Daoy (cell line): Measurements from ENCODE around the gene EGR2. TPM values are rescaled to one million over a fixed set of nuclear protein-coding genes. Genes with fewer than 3 reads are reported as not detected.
A peak's percentile ranks its signal among the peaks of the same experiment; 100 is the strongest.

ENCODE experiments used
- DNase-seq: peaks from one replicate; pipeline ENCODE4 v3.0.0-alpha.2; 2015; ENCODE audit warnings: low read depth
- total RNA-seq: library from RNA; depleted of rRNA; stranded (reverse); fragments of >200 nt; shearing (Covaris generic); gene quantifications from 2 replicates; pipeline ENCODE4 v1.2.3, GENCODE V29; 2014; rRNA removed

EGR2 gene
- total RNA-seq = 1.4 and 3.1 TPM in 2 replicates

DNA sequence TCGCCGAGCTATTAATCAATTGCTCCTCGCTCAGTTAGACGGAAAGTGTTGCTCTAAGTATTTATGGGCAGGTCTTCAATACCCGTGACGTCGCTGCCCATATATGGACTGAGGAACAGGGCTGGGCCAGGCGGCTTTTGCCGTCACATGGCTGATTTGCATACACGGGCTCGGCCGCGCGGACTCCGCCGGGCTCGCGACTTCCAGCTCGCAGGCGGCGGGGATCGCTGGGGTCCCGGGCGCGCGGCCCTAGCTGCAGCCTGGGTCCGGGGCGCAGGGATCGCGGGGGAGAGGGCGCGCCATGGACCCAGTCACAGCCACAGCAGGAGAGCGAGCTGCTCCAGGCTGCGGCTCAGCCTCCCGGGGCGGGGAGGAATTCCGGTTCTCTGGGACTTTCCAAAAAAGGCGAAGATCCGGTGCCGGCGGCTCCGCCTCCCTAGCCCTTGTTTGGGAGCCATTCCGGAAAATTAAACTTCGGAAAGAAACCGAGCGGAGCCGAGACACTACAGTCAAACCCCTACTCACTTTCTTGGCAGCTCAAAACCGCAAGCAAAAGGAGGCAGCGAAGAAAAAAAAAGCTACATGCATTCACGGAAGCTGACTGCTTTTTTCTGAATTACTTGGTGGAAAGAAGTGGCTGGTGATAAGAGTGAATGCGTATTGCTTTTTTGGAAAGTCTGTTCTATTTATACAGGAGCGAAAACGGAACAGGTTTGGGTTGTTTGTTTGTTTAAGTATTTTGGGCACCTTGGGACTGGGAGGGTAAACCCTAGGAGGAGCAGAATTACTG lies at the start of gene EGR2:
TSS of gene EGR2 (minus strand) at position 36 of the 790 bp plus-strand sequence. CDS start 337 bp downstream, outside the sequence.
- peak; percentile 89 for DNase-seq

DNA sequence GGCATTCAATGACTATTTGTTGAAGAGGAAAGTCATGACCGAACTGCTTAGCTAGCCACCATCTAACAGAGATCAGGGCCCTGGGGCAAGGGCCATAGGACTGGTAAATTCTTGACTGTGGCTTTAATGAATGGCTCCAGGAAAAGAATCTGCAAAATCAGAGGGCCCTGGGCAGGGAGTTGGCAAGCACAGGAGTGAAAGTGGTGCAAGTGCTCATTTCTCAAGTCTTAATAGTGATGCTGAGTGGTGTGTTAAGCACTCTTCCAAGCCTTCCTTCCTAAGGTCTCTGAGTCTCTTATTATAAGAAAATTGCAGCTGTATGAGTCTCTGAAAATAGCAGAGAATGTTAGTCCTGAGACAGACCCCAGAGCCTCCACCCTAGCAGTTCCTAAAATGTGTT lies 46.3 kb upstream of the EGR2 start:
- no peak for DNase-seq

DNA sequence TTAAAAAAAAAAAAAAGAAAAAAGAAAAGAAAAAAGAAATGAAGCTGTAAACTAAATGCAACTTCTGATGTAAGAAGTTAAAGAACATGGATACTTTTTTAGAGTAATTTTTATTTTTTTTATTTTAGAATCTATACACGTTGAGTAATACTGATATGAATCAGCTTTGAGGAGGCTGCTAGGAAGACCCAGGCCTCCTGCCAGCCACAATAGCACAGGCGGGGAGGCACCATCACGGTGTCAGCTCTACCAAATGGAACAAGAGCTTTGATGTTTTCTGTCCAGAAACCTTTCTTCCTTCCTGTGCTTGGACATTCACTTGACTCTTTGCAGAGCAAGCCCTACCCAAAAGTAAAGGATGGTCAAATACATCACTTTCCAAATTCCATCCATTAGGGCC lies 45.3 kb upstream of the EGR2 start:
- DNase-seq = no peak

GRCh38 chr10:62860946-62861345 lies 44.8 kb upstream of the EGR2 start:
- DNase-seq = no peak

GRCh38 chr10:62858364-62858763 lies 42.2 kb upstream of the EGR2 start:
- no peak for DNase-seq

DNA sequence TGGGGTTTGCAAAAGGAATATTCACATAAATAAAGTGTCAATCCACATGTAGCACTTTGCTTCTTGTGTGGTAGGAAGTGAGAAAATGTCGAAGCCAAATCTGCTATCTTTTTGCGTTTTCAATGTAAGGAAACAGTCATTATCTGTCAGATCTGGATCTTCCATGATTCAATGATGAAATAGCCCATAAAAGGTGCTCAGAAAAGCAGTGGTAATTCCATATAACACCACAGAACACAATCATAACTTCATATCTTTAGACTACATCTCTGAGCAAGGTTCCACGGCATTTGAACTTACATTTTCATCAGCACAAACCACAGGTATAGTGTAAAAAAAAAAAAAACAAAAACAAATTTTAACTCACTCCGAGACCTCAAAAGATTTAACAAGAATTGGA lies 39.9 kb upstream of the EGR2 start:
- DNase-seq = no peak

- peak; percentile 46 for DNase-seq
These were observed 37.5 kb upstream of the EGR2 start for GRCh38 chr10:62853710-62854109.

GRCh38 chr10:62852961-62853702 lies 37.0 kb upstream of the EGR2 start:
- no peak for DNase-seq

DNA sequence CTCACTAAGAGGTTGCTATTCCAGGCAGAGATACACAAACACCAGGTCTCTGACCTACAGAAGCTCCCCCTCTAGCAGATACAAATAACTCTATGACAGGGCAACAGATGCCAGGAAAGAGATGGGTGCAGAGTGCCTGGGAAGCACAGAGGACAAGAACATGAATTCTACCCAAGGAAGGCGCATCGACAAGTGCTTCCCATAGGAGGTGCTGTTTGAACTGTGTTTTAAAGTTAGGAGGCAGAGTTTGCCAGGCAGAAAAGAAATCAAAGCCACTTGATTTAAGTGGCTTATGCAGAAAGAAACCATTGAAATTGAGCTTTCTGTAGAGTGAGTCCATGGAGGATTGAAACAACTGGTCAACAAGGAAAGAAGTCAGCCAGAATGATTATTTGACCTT lies 35.3 kb upstream of the EGR2 start:
- no peak for DNase-seq

DNA sequence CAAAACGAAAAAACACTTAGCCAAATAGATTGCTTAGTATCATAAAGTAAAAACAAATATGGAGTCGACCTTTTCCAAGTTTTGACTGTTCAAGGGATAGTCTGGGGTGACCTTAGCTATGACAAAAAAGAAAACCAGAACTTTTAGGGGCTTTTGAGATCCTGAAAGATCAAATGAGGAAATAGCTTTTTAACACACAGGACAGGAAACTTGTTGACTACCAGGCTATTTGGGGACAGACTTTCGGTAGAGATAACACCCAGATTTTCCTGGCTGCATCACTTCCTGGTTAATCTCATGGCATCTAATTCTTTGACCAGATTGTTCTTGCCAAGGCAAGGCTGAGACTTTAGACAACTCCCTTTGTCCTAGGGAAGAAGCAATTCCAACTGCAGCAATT lies 34.5 kb upstream of the EGR2 start:
- DNase-seq = no peak

DNA sequence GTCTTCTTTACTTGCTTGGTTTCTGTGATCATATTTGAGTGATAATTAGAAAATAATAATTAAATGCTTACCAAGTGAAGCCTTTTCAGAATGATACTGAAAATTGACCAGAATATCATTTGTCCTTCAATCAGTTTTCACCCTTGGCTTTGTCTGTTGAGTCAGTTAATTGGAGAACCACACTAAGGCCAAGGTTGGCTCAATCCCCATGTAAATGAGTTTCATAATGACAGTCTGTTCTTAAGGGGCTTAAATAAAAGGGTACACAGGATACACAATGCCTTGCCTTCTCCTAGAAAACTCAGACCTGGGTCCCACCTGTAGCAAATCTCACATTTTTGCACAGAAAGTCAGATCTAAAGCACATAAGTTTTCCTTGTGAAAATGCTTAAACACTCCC lies 31.3 kb upstream of the EGR2 start:
- DNase-seq = no peak

- no peak for DNase-seq
These were observed 28.3 kb upstream of the EGR2 start for GRCh38 chr10:62844280-62845011.

DNA sequence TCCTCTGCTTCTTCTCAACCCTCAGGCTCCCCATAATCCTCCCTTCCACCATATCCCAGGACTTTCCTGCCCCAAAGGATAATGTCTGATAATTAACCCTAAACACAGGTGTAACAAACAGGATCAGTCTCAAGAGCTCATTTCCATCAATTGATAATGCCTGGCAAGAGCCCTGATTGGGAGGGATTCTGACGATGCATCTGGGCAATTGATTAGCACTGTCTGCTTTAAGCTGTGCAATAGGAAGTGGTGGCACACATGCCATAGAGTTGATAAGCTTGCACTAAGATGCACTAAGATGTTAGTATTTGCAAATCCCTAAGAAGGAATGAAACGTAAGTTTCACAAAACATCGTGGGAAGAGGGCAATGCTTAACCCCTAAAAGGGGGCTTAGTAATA lies 27.4 kb upstream of the EGR2 start:
- DNase-seq = no peak

DNA sequence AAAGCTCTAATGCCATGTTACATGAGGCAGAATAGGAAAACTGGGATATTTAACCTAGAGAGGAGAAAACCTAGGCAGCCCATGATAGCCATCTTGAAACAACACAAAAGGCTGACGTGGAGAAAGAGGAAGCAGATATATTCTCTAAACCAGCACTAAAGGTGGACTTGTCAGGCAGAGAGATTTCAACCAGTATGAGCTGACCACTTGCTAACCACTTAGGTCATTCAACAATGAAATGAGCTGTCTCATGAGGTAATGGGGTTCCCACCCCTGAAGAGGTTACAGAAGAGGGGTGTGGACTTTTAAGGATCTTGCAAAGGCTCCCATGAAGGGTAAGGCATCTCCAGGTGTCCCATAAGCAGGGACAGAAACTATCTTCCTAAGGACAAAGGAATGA lies 26.8 kb upstream of the EGR2 start:
- no peak for DNase-seq

GRCh38 chr10:62839590-62839989 lies 23.4 kb upstream of the EGR2 start:
- DNase-seq = no peak

DNA sequence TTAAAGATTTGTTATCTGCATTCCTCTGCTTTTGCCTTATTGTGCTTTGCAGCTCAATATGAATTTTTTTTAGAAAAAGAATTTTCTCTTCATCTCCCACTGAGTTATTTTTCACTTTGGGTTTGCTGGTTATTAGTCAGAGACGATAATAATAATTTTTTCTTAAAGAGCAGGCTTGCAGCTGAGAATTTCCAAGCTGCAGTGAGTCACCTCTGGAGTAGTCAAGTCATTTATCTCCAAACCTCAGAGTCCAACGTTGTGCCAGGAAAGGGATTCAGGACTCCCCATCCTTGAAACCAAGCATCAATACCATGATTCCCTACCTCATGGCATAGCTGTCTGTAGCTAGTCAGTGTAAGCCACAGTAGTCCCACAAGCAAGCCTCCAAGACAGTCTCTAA lies 15.2 kb upstream of the EGR2 start:
- peak; percentile 47 for DNase-seq

DNA sequence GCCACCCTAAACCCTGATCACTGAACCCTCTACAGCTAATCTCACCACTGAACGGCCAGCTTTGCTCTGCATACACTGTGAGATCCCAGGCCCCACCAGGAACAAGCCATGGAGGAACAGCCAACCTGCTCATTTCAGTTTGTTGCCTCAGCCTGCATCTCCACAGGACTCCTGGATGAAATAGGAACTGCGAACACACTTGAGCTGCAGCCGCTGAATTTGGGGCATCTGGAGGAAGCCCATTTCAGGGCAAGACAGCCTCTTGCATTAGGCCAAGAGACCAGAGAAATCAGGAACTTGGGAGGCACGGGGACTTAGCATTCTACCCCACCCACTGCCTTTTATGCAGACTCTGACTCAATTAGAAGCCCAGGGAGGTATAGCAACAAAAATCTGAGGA lies 14.5 kb upstream of the EGR2 start:
- DNase-seq = no peak

DNA sequence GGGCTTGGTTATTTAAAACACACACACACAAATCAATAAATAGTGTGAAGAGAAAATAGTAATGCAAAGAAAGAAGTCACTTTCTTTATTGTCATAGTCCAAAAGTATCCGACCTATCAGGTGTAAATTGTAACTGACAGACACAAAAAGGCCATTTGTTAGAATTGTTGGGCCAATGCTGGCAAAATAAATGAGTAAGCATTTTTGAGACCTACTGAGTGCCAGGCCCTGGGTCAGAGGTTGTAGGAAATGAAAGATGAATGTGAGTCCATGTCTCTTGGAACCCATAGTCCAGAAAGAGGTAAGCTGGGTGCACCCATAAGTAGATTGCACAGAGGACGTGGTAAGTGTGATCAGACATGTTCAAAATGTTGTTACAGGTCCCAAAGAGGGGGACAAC lies 13.5 kb upstream of the EGR2 start:
- DNase-seq = no peak

- DNase-seq = no peak
These were observed 10.1 kb upstream of the EGR2 start for GRCh38 chr10:62826273-62826672.

DNA sequence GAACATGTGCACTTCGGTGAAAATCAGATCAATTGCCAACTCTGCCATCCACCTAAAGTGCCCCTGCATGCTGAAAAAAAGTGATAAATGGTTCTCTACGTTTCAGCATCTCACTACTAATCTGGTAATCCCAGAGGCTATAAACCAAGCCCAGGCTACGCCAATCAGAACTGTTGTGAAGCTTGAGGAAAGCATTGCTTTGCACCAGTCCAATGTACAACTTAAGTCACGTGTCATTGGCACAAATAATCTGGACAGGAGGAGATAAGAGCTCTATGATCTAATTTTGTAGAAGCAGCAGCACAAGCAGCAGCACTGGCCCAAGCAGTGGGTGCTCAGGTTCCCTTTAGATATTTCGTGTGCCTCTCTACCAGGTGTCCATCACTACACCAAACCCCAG lies 4.4 kb upstream of the EGR2 start:
- DNase-seq = no peak

DNA sequence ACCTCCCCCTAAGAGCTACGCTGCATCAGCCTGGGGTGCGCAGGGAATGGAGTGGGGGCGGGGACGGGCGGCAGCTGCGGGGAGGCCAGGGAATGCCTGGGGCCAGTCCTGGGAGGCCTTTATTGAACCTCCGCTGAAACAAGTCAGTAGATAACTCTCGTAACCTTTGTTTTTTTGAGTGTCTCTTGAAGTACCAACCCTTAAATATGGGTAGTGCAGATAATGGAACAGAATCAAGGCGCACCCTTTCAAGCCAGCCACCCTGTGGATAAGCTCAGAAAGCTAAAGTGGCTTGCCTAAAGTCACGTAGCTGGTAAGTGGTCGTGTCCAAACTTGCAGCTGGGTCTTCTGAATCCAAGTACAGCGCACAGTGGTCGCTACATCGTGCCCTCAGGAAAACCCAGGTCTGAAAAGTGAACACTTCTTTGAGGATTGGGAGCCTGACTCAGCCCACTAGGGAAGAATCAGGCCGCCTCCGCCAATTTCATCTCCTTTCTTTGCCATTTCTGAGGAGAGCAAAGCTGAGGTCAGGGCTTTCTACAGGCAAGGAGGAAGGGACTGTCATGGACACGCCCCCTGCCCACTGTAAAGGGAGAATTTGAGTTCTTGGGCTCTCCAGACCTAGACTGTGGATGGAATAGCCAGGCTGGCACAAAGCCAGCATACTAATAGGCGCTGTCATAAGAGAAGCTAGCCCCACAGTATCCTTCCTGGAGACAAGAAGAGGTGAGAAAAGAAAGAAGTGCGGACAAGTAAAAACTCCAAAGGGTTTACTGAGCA lies 3.2 kb upstream of the EGR2 start:
- no peak for DNase-seq
